HG03139 (cell line): ENCODE measurements around the gene CEP250.
A peak's percentile ranks its signal among the peaks of the same experiment; 100 is the strongest.
"Not testable (repeated sequence)": the region's sequence is repeated elsewhere in the genome, so short reads cannot be mapped to it uniquely, and the experiment has no call there.

Experiments used
- ATAC-seq: cut with Tn5 transposase; IDR thresholded peaks from one replicate; pipeline ENCODE4 v1.9.1; 2021; ENCODE audit not compliant: unreplicated experiment

The CEP250 gene

DNA sequence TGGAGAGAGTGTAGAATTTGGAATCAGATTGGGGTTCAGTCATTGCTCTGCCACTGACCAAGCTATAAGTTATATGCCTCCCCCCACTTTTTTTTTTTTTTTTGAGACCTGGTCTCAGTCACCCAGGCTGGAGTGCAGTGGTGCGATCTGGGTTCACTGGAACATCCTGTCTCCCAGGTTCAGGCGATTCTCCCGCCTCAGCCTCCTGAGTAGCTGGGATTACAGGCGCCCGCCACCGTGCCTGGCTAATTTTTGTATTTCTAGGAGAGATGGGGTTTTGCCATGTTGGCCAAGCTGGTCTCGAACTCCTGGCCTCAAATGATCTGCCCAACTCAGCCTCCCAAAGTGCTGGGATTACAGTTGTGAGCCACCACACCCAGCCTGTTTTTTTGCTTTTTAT, 1.3 kb downstream of the CEP250 start:
- ATAC-seq, result not testable (repeated sequence)

DNA sequence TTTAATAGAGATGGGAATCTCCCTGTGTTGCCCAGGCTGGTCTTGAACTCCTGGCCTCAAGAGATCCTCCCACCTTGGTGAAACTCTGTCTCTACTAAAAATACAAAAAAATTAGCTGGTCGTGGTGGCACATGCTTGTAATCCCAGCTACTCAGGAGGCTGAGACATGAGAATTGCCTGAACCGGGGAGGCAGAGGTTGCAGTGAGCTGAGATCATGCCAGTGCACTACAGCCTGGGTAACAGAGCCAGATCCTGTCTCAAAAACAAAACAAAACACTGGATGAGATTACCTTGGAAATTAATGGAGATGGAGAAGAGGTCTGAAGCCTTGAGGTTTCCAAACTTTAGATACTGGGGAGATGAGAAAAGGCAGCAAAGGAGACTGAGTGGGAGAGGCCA, 2.1 kb downstream of the CEP250 start:
- ATAC-seq, result not testable (repeated sequence)

GRCh38 chr20:35458388-35458787, 3.0 kb downstream of the CEP250 start:
- ATAC-seq, result no peak

DNA sequence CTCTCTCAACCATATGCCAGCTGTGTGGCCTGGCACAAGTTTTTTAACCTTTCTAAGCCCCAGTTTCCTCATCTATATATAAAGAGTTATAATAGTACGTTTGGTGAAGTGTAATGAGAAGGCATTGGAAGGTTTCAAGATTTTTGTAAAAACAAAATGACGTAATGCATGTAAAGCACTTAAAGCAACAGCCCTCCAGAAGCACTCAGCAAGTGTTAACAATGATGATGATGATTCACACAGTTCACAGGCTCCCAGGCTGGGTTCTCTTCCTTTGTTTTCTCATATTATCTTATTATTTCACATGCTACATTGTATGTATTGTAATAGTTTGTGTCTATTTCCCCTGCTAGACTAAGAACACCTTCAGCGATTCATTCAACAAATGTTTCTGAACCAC, 6.2 kb downstream of the CEP250 start:
- ATAC-seq, result no peak

DNA sequence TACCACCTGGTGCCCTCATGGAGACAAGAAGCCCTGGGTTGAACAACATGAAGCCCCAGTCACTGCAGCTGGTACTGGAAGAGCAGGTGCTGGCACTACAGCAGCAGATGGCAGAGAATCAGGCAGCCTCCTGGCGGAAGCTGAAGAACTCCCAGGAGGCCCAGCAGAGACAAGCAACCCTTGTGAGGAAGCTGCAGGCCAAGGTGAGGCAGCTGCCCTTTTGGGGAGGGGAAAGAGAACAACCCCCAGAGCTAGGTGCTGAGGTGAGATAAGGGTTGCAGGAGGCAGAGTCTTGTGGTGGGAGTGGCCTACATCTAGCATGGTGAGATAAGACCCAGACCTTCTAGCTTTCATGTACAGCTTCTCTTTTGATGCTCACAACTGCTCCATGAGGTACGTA, 7.0 kb downstream of the CEP250 start:
- ATAC-seq, result no peak

DNA sequence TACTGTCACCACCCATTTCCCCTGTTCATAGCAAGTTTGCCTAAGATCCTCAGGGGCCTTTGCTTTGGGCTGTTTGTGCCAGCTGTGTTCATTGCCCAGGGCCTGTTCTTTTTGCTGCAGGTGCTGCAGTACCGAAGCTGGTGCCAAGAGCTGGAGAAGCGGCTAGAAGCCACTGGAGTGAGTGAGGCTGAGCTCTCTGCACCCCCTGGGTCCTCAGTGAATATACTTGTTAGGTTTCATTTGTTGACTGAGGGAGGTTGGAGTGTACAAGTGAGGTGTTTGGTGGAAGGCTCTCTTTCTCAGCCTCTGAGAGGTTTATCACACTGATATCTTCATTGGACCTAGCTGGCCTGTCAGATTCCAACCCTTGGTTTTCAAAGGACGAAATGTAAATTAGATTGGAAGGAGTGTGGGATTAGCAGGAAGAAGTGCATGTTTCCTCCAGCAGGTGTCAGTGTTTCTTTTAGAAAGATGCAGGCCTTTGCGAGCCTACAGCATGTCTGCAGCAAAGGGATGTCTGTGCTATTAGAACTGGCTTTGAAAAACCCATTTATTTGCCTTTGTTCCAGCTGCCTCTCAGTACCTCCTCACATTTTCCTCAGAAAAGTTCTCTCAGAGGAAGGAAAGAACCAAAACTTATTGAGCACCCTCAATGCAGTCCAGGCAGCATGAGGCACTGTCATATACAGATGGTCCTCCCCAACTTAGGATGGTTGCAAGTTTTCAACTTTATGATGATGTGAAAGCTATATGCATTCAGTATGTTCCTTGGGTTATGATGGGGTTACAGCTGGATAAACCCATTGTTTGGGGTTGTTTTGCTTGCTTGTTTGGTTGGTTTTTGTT, 8.3 kb downstream of the CEP250 start:
- no peak for ATAC-seq

- ATAC-seq, result no peak
Observed at GRCh38 chr20:35465976-35466375, 10.6 kb downstream of the CEP250 start.

DNA sequence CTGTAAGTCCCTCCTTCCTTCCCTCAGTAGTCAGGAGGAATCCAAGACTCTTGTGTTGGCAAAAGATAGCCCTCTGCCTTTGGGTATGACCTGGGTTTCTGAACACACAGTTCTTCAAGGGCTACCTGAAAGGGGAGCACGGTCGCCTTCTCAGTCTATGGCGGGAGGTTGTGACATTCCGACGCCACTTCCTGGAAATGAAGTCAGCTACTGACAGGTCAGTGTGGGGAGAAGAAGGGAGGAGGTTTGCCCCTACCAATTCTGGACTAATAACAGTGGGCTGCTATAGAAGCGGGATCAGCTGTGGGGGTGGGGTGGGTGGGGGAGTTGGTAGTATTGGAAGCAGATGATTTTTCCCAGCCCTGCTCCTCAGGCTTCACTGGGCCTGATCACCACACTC, 11.5 kb downstream of the CEP250 start:
- no peak for ATAC-seq

- ATAC-seq, result no peak
Observed at GRCh38 chr20:35467339-35468224, 12.2 kb downstream of the CEP250 start.

DNA sequence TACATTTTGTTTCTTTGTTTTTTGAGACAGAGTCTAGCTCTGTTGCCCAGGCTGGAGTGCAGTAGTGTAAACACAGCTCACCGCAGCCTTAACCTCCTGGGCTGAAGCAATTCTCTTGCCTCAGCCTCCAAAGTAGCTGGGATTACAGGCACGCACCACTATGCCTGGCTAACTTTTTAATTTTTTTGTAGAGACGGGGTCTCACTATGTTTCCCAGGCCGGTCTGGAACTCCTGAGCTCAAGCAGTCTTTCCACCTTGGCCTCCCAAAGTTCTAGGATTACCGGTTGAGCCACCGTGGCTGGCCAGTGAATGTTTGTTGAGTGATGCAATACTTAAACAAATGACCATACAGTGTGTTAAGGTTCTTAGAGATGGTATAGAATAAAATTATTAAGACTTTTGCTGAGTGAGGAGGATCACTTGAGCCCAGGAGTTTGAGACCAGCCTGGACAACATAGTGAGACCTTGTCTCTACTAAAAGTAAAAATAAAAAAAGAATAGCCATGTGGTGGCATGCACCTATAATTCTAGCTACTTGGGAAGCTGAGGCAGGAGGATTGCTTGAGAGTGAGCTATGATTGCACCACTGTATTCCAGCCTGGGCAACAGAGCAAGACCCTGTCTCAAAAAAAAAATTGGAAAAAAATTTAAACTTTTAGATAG, 13.4 kb downstream of the CEP250 start:
- no peak for ATAC-seq

GRCh38 chr20:35472209-35472608, 16.8 kb downstream of the CEP250 start:
- ATAC-seq, result no peak

- no peak for ATAC-seq
Observed at GRCh38 chr20:35473684-35474083, 18.3 kb downstream of the CEP250 start.

GRCh38 chr20:35474303-35474871, 19.0 kb downstream of the CEP250 start:
- no peak for ATAC-seq

DNA sequence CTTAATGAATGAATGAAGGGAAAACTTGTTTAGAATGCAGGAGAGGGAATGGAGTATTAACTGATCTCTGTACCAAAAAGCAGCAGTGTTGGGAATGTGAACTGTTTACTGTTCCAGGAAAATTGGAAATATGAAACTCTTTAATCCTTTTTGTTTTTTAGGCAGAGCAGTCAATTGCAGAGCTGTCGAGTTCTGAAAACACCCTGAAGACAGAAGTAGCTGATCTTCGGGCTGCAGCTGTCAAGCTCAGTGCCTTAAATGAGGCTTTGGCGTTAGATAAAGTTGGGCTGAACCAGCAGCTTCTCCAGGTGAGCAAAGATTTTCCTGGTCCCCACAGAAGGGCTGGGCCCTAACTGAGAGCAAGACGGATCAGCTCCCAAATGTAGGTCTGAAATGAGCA, 20.9 kb downstream of the CEP250 start:
- no peak for ATAC-seq

DNA sequence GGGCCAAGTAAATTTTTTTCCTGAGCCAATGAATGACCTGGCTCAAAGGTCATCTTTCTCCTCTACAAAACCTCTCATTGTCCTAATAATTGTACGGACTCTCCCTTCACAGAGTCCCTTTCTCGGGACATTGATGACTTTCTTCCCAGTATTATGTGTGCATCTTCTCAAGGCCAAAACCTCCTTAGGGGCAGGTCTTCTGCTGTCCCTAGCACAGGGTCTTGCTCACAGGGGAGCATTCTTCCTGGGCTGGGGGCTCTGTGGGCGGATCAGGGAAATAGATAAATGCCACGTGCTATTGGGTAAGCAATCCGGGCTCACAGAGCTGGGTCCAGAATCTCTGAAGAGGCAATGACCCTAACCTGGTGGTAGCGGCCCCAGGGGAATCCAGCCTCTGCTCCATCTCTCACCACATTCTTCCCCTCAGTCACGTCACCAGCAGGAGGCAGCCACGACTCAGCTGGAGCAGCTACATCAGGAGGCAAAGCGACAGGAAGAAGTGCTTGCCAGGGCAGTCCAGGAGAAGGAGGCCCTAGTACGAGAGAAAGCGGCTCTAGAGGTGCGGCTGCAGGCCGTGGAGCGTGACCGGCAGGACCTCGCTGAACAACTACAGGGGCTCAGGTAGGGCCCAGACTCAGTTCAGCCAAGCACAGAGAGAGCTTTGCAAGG, 23.5 kb downstream of the CEP250 start:
- no peak for ATAC-seq

DNA sequence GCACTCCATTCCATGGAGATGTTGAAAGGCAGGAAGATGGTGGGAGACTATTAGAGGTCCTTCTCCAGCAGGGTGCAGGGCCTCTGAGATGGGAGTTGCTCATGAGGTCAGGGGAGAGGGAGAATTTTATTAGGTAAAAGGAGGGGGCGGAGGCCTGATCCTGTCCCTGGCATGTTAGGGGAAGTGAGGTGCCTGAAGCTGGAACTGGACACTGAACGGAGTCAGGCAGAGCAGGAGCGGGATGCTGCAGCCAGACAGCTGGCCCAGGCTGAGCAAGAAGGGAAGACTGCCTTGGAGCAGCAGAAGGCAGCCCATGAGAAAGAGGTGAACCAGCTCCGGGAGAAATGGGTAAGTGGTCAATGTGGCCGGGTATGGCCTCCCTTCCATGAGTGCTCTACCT, 24.4 kb downstream of the CEP250 start:
- no peak for ATAC-seq

DNA sequence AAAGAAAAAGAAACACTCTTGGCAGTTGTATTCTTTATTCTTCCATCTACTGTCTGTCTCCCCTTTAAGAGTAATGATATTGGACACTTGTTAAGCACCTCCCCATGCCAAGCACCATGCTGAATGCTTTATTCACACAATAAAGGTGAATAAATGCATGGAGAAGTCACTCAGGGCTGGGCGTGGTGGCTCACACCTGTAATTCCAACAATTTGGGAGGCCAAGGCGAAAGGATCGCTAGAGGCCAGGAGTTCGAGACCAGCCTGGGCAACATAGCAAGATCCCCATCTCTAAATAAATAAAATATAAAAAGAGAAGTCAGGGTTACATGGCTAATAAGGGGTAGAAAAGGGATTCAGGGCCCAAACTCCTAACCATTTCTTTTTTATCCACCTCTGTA, 32.1 kb downstream of the CEP250 start:
- no peak for ATAC-seq

GRCh38 chr20:35489717-35490116, 34.3 kb downstream of the CEP250 start:
- no peak for ATAC-seq

DNA sequence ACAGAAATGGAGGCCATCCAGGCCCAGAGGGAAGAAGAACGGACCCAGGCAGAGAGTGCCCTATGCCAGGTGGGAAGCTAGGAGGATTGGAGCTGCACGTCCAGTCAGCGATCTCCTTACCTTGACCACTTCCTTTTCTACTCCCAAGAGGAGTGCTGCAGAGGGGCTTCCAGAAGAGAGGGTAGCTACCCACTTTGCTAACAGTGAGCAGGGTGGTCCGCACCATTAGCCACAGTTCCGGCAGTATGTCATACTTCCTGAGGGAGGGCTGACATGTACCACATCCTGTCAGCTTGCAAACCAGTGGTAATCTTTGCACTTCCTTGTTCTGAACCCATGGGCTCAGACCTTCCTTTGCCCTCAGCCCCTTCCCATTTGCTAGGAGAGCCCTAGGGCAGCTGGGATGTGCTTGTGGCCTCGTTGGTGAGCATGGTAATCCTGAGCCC, 35.4 kb downstream of the CEP250 start:
- peak; percentile 91 for ATAC-seq

GRCh38 chr20:35491823-35492222, 36.4 kb downstream of the CEP250 start:
- no peak for ATAC-seq

DNA sequence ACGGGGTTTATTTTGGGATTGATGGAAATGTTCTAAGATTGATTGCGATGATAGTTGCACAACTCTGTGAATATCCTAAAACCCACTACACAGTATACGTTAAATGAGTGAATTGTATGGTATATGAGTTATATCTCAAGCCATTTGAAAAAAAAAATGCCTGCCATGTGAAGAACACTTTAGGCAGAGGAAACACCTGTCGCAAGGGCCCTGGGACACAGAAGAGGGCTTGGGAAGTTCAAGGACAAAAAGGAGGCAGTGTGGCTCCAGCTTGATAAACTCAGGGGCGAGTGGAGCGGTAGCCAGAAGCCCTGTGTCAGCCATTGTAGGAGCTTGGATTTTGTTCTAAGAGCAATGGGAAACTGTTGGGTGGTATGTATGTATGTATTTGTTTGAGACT, 37.0 kb downstream of the CEP250 start:
- no peak for ATAC-seq
